Body of pancreas (tissue), 4 donors: ENCODE data around the gene SRPX2. TPM values are rescaled to one million over a fixed set of nuclear protein-coding genes. Genes with fewer than 3 reads are reported as not detected.

Source experiments
- ATAC-seq: fragments of 150-250 bp; one replicate; pipeline ENCODE4 v1.9.1; 2016
- DNase-seq, 4 donors: peaks; one replicate each; pipeline ENCODE4 v3.0.0-alpha.2; 2019
- H3K27ac ChIP-seq, 4 donors: fragments of 200-600 bp; sonication (generic); 1 replicate in 3 of 4; 2 replicates in 1 of 4; pipeline versions ENCODE4 v1.5.1 to v1.6.1; 2016 to 2019; ENCODE audit warnings: mild to moderate bottlenecking in 1 of 4, mixed read lengths in 1 of 4, moderate library complexity in 1 of 4
- H3K27me3 ChIP-seq, 2 donors: fragments of 200-600 bp; sonication (generic); one replicate each; pipeline ENCODE4 v1.6.0; 2016; ENCODE audit warnings: mild to moderate bottlenecking in 1 of 2
- H3K36me3 ChIP-seq, 2 donors: fragments of 200-600 bp; sonication (generic); replicated peaks in 1 of 2; 2 replicates each; pipeline ENCODE4 v1.5.1; 2016; ENCODE audit warnings: low read depth in 2 of 2; ENCODE audit not compliant: insufficient read depth in 1 of 2
- H3K4me1 ChIP-seq: fragments of 200-600 bp; sonication (generic); one replicate; pipeline ENCODE4 v1.6.0; 2016
- H3K4me3 ChIP-seq, 2 donors: fragments of 200-600 bp; sonication (generic); 1 replicate in 1 of 2; 2 replicates in 1 of 2; pipeline ENCODE4 v1.5.1; 2016 to 2019
- H3K9me3 ChIP-seq, 3 donors: fragments of 200-600 bp; sonication (generic); 1 replicate in 2 of 3; 2 replicates in 1 of 3; pipeline ENCODE4 v1.5.1; 2016
- CTCF ChIP-seq, 7 experiments: fragments of 450-650 bp in 4 of 7; fragments of 200-600 bp in 3 of 7; sonication (generic) in 3 of 7; IDR thresholded peaks; one replicate each; pipeline ENCODE4 v1.5.1; 2016 to 2019; ENCODE audit warnings: antibody characterized with exemption in 7 of 7
- POLR2A ChIP-seq, 3 donors: fragments of 450-650 bp; IDR thresholded peaks; one replicate each; pipeline ENCODE4 v1.6.1; 2016; ENCODE audit warnings: antibody characterized with exemption in 3 of 3, mild to moderate bottlenecking in 2 of 3
- WGBS, 2 donors: methylation state at CpG; one replicate each; pipeline ENCODE4 v1.1.5; 2017; 5-methylcytosine and 5-hydroxymethylcytosine counted together
- intact Hi-C: fragments of 100-400 bp; cut with DNase I; formaldehyde crosslinking; loops from one replicate; pipeline ENCODE4 v1.15.1; 2023
- total RNA-seq, 2 donors: library from RNA; depleted of rRNA; stranded (reverse); fragments of >200 nt; gene quantifications; one replicate each; pipeline ENCODE4 v1.1.0, GENCODE V29; 2016

SRPX2 gene, protein sequence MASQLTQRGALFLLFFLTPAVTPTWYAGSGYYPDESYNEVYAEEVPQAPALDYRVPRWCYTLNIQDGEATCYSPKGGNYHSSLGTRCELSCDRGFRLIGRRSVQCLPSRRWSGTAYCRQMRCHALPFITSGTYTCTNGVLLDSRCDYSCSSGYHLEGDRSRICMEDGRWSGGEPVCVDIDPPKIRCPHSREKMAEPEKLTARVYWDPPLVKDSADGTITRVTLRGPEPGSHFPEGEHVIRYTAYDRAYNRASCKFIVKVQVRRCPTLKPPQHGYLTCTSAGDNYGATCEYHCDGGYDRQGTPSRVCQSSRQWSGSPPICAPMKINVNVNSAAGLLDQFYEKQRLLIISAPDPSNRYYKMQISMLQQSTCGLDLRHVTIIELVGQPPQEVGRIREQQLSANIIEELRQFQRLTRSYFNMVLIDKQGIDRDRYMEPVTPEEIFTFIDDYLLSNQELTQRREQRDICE
- total RNA-seq, result 10 to 100 TPM in 1 of 2 donors, 1 to 10 TPM in 1; 8.6 to 15.5 TPM

DNA sequence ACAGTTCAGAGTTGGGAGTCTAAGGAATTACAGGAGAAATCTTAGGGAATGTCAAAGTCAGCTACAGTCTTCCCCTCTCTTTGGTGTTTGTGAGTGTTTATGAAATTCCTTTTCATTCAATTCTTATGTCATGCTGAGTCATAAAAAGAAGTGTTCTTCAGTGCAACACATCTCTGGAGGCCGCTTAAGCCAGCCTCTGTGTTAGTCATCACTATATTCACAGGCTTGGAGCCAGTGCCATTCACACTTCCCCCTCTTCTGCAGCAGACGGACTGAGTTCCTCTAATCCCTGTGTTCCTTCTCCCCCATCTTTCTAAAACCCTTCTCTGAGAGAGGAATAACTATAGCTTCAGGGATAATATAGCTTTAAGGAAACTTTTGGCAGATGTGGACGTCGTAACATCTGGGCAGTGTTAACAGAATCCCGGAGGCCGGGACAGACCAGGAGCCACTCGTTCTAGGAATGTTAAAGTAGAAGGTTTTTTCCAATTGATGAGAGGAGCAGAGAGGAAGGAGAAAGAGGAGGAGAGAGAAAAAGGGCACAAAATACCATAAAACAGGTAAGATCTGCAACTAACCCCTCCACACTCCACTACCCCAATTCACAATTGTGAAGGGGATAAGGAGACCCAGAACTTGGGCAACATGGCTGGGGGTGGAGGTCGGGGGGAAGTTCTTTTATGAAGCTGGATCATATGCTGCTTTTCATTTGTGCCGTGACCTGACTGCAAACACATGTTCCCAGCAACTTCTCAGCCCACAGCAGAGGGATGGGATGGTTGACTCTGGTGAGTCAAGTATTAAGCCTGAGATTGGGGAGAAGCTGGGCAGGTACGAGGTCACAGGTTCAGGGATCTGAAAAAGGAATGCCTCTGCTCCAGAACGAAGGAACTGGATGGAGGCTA lies at the start of gene SRPX2:
TSS of gene SRPX2 (plus strand) at position 244 of the 905 bp plus-strand sequence. CDS start 2,124 bp downstream, outside the sequence.
- peak; percentile 58 for ATAC-seq
- Histone ChIP-seq H3K36me3 (no peaks in the 10 kb centered on the region), H3K4me1 (peaks cover 4% of the 10 kb centered on the region), H3K27ac (no peak within 1 kb of the TSS), H3K4me3 (no peak within 1 kb of the TSS), H3K9me3 (no peaks in the 10 kb centered on the region), H3K27me3 (no peaks in the 10 kb centered on the region)
- DNase-seq, result peak in 2 of 4 donors; percentile 17 to 34
- intact Hi-C loops, result no loop called here
- TF ChIP-seq CTCF (IDR thresholded peaks at IDR 0.05) (no peak), POLR2A (IDR thresholded peaks at IDR 0.05) (peak in 2 of 3 donors; percentile 34 to 40)
- WGBS, 2 donors, result 33 to 47% methylated on average over 11 of the region's 11 CpGs

DNA sequence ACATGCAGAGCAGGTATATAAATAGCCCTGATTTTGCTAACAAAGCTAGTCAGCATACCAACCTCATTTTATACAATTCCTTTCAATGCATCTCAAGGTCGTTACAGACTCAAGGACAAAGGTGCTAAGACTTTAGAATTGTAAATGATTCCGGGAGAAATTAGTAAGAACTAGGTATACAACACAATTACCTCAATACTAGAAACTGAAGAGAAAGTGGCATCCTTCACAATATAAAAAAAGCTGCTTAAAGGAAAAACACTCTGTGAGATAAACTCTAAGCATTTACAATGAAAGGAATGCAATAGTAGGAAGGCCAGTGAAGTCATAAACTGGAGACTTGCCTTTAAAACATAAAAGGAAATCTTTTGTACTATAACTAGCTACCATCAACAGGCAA lies 47.4 kb upstream of the SRPX2 start:
- no peaks in the 10 kb centered on the region for H3K9me3 ChIP-seq
- no peak for ATAC-seq
- intact Hi-C loops, result no loop called here
- H3K27me3 ChIP-seq, result no peaks in the 10 kb centered on the region
- no peak overlapping the region for H3K4me3 ChIP-seq
- WGBS, 2 donors, result 19 to 34% methylated on average over 2 of the region's 2 CpGs
- DNase-seq, result no peak
- no peaks in the 10 kb centered on the region for H3K36me3 ChIP-seq
- TF ChIP-seq POLR2A (IDR thresholded peaks at IDR 0.05) (no peak), CTCF (IDR thresholded peaks at IDR 0.05) (no peak)
- H3K4me1 ChIP-seq, result no peaks in the 10 kb centered on the region
- H3K27ac ChIP-seq, result no peak overlapping the region

GRCh38 chrX:100599456-100599855 lies 44.5 kb upstream of the SRPX2 start:
- ATAC-seq (no peak), DNase-seq (no peak)
- no peaks in the 10 kb centered on the region for H3K4me1 ChIP-seq
- WGBS, 2 donors, result 76 to 87% methylated on average over 7 to 9 of the region's 9 CpGs
- H3K27ac ChIP-seq, result no peak overlapping the region
- TF ChIP-seq CTCF (IDR thresholded peaks at IDR 0.05) (no peak), POLR2A (IDR thresholded peaks at IDR 0.05) (no peak)
- no peaks in the 10 kb centered on the region for H3K36me3 ChIP-seq
- no peak overlapping the region for H3K4me3 ChIP-seq
- no peaks in the 10 kb centered on the region for H3K27me3 ChIP-seq
- H3K9me3 ChIP-seq, result no peaks in the 10 kb centered on the region
- intact Hi-C loops, result no loop called here

- H3K36me3 ChIP-seq, result no peaks in the 10 kb centered on the region
- no peak overlapping the region for H3K4me3 ChIP-seq
- no peaks in the 10 kb centered on the region for H3K27me3 ChIP-seq
- no peak for TF ChIP-seq POLR2A (IDR thresholded peaks at IDR 0.05)
- H3K27ac ChIP-seq, result no peak overlapping the region
- no peak for DNase-seq
- H3K4me1 ChIP-seq, result no peaks in the 10 kb centered on the region
- no peaks in the 10 kb centered on the region for H3K9me3 ChIP-seq
- no peak for ATAC-seq
- intact Hi-C loops, result no loop called here
Observed at GRCh38 chrX:100600340-100600739, 43.7 kb upstream of the SRPX2 start.

DNA sequence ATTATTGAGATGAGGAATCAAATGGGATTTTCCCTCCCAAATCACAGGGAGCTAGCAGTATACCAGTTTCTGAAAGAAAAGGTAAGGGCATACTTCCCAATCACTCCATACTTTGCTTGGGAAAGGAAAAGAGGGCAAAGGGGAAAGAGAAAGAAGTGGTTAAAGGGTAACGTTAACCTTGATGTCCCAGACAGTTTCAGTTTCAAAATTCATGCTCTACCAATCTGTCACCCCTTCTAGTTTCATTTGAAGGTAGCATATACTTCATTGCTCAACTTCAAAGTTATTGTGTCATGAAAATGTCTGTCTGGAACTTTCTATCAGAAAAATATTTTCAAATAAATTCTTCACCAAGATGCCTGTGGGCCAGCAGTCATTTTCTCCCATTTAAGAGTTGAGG lies 43.2 kb upstream of the SRPX2 start:
- Histone ChIP-seq H3K4me3 (no peak overlapping the region), H3K9me3 (no peaks in the 10 kb centered on the region), H3K4me1 (no peaks in the 10 kb centered on the region), H3K27me3 (no peaks in the 10 kb centered on the region), H3K27ac (no peak overlapping the region), H3K36me3 (no peaks in the 10 kb centered on the region)
- intact Hi-C loops, result no loop called here
- ATAC-seq (no peak), DNase-seq (no peak)
- WGBS, 2 donors, result 44 to 53% methylated on average over 1 of the region's 1 CpG
- TF ChIP-seq CTCF (IDR thresholded peaks at IDR 0.05), result no peak
- TF ChIP-seq POLR2A (IDR thresholded peaks at IDR 0.05), result no peak
